Stimulated activated CD4-positive, alpha-beta T cell treated with anti-CD3 and anti-CD28 coated beads, Interleukin-4, amount 100 ng/mL, for 1 hour (primary cell): ENCODE results near the gene ADGRB2.

ENCODE experiments used
- DNase-seq: peaks from one replicate; pipeline ENCODE4 v3.0.0-alpha.2; 2020

Gene ADGRB2

GRCh38 chr1:31782421-31783410 is 18.6 kb upstream of the ADGRB2 start:
- no peak for DNase-seq

GRCh38 chr1:31781756-31782371 is 17.7 kb upstream of the ADGRB2 start:
- no peak for DNase-seq

- DNase-seq: no peak
These were observed 17.1 kb upstream of the ADGRB2 start for GRCh38 chr1:31781138-31781755.

- DNase-seq: no peak
These were observed 16.5 kb upstream of the ADGRB2 start for GRCh38 chr1:31780632-31781031.

GRCh38 chr1:31779687-31780086 is 15.5 kb upstream of the ADGRB2 start:
- DNase-seq: no peak

GRCh38 chr1:31778763-31779488 is 14.8 kb upstream of the ADGRB2 start:
- DNase-seq: no peak

GRCh38 chr1:31776516-31776915 is 12.4 kb upstream of the ADGRB2 start:
- DNase-seq: no peak

- no peak for DNase-seq
These were observed 11.9 kb upstream of the ADGRB2 start for GRCh38 chr1:31776032-31776431.

GRCh38 chr1:31775210-31775999 is 11.3 kb upstream of the ADGRB2 start:
- no peak for DNase-seq

- no peak for DNase-seq
These were observed 10.4 kb upstream of the ADGRB2 start for GRCh38 chr1:31774495-31774894.

GRCh38 chr1:31773861-31774260 is 9.7 kb upstream of the ADGRB2 start:
- no peak for DNase-seq

- no peak for DNase-seq
These were observed 8.6 kb upstream of the ADGRB2 start for GRCh38 chr1:31772669-31773248.

- DNase-seq: peak; percentile 61
These were observed 7.9 kb upstream of the ADGRB2 start for GRCh38 chr1:31771891-31772668.

GRCh38 chr1:31769720-31770390 is 5.7 kb upstream of the ADGRB2 start:
- no peak for DNase-seq

- DNase-seq: no peak
These were observed 5.0 kb upstream of the ADGRB2 start for GRCh38 chr1:31768939-31769704.

GRCh38 chr1:31768407-31768907 is 4.3 kb upstream of the ADGRB2 start:
- no peak for DNase-seq

GRCh38 chr1:31767225-31767624 is 3.1 kb upstream of the ADGRB2 start:
- no peak for DNase-seq

GRCh38 chr1:31765516-31765915 is 1.4 kb upstream of the ADGRB2 start:
- DNase-seq: no peak

- no peak for DNase-seq
These were observed 914 bp upstream of the ADGRB2 start for GRCh38 chr1:31765041-31765467.
